Keratinocyte (primary cell): ENCODE results near the gene RRAS2. TPM values are rescaled to one million over a fixed set of nuclear protein-coding genes. Genes with fewer than 3 reads are reported as not detected.

Experiments
- DNase-seq: peaks from one replicate; pipeline ENCODE4 v3.0.0-alpha.2; 2011; ENCODE audit warnings: low read depth, missing footprints, low spot score
- FAIRE-seq: peaks from 2 replicates; lab custom pipeline; 2011; peaks lifted over from hg19 to GRCh38; lab: Jason Lieb, UNC
- H2AFZ ChIP-seq: 2 replicates; pipeline ENCODE4 v1.6.0; 2012; ENCODE audit warnings: low read length, control low read depth, inconsistent platforms; ENCODE audit not compliant: control insufficient read depth
- H3K27ac ChIP-seq: 2 replicates; pipeline ENCODE4 v1.5.1; 2011; ENCODE audit warnings: low read length; ENCODE audit not compliant: control insufficient read depth, insufficient read depth
- H3K27me3 ChIP-seq: 3 replicates; pipeline ENCODE4 v1.6.0; 2011; ENCODE audit warnings: low read length; ENCODE audit not compliant: control insufficient read depth, insufficient read depth; ENCODE audit errors: extremely low read depth
- H3K36me3 ChIP-seq, 2 experiments: 2 replicates in 1 of 2; 3 replicates in 1 of 2; pipeline ENCODE4 v1.5.1; 2011; ENCODE audit warnings: low read length in 2 of 2, mild to moderate bottlenecking in 1 of 2; ENCODE audit not compliant: control insufficient read depth in 2 of 2, insufficient read depth in 2 of 2; ENCODE audit errors: extremely low read depth in 1 of 2
- H3K4me1 ChIP-seq: 3 replicates; pipeline ENCODE4 v1.5.1; 2011; ENCODE audit warnings: low read length; ENCODE audit not compliant: control insufficient read depth, insufficient read depth; ENCODE audit errors: extremely low read depth
- H3K4me2 ChIP-seq: 3 replicates; pipeline ENCODE4 v1.6.0; 2011; ENCODE audit warnings: low read depth, low read length; ENCODE audit not compliant: control insufficient read depth, insufficient read depth; ENCODE audit errors: extremely low read depth
- H3K4me3 ChIP-seq, 3 experiments: fragments of 200-600 bp in 1 of 3; sonication (generic) in 1 of 3; 2 replicates in 2 of 3; 3 replicates in 1 of 3; pipeline ENCODE4 v1.5.1; 2011 to 2016; ENCODE audit warnings: low read length in 3 of 3, mild to moderate bottlenecking in 3 of 3, control low read depth in 2 of 3, inconsistent platforms in 1 of 3, low read depth in 1 of 3, mixed read lengths in 1 of 3, mixed run types in 1 of 3, moderate library complexity in 1 of 3; ENCODE audit not compliant: control insufficient read depth in 2 of 3, insufficient read depth in 2 of 3; ENCODE audit errors: extremely low read depth in 1 of 3
- H3K79me2 ChIP-seq: 2 replicates; pipeline ENCODE4 v1.6.0; 2012; ENCODE audit warnings: low read length; ENCODE audit not compliant: control insufficient read depth, insufficient read depth
- H3K9ac ChIP-seq: 3 replicates; pipeline ENCODE4 v1.6.0; 2011; ENCODE audit warnings: low read length; ENCODE audit not compliant: control insufficient read depth, insufficient read depth; ENCODE audit errors: extremely low read depth
- H3K9me1 ChIP-seq: 3 replicates; pipeline ENCODE4 v1.6.0; 2011; ENCODE audit warnings: low read length; ENCODE audit not compliant: control insufficient read depth, insufficient read depth; ENCODE audit errors: extremely low read depth
- H3K9me3 ChIP-seq: 2 replicates; pipeline ENCODE4 v1.5.1; 2012; ENCODE audit warnings: low read depth, low read length; ENCODE audit not compliant: control insufficient read depth
- H4K20me1 ChIP-seq: 3 replicates; pipeline ENCODE4 v1.6.0; 2011; ENCODE audit warnings: low read length; ENCODE audit not compliant: control insufficient read depth, insufficient read depth; ENCODE audit errors: extremely low read depth
- CTCF ChIP-seq, 3 experiments: IDR thresholded peaks in 1 of 3; conservative IDR thresholded peaks in 1 of 3; optimal IDR thresholded peaks in 1 of 3; 2 replicates in 2 of 3; 3 replicates in 1 of 3; pipeline versions ENCODE3 to v1.5.1; 2011; ENCODE audit warnings: low read length in 3 of 3, mild to moderate bottlenecking in 3 of 3, moderate library complexity in 2 of 3, control low read depth in 1 of 3, inconsistent platforms in 1 of 3; ENCODE audit not compliant: insufficient read depth in 2 of 3; ENCODE audit errors: extremely low read depth in 1 of 3
- EZH2 ChIP-seq: IDR thresholded peaks from one replicate; pipeline ENCODE4 v1.6.1; 2012; ENCODE audit warnings: inconsistent platforms, mild to moderate bottlenecking, low read length, moderate library complexity
- dilution Hi-C: fragments of 300-500 bp; cut with MboI; formaldehyde crosslinking; loops from one replicate; pipeline ENCODE4 v1.7.0; 2020; ENCODE audit warnings: low sequenced_read_pairs; ENCODE audit not compliant: extremely low pct_ligation_motif_present
- polyA plus RNA-seq, 5 experiments: library from polyadenylated mRNA; depleted of rRNA in 3 of 5; stranded (reverse) in 3 of 5; stranded (forward) in 1 of 5; unstranded in 1 of 5; fragments of >200 nt; gene quantifications; 1 replicate in 1 of 5; 2 replicates in 3 of 5; 3 replicates in 1 of 5; pipeline versions ENCODE4 v1.2.1 to v1.2.3, GENCODE V29; 2011 to 2012; ENCODE audit warnings: missing spikeins in 2 of 5, low read depth in 1 of 5, low replicate concordance in 1 of 5

The RRAS2 gene
- polyA plus RNA-seq, 1 donor (not counting 4 experiments of a cell fraction or from before 2014, with no cell fraction given) = 99.3 TPM

DNA sequence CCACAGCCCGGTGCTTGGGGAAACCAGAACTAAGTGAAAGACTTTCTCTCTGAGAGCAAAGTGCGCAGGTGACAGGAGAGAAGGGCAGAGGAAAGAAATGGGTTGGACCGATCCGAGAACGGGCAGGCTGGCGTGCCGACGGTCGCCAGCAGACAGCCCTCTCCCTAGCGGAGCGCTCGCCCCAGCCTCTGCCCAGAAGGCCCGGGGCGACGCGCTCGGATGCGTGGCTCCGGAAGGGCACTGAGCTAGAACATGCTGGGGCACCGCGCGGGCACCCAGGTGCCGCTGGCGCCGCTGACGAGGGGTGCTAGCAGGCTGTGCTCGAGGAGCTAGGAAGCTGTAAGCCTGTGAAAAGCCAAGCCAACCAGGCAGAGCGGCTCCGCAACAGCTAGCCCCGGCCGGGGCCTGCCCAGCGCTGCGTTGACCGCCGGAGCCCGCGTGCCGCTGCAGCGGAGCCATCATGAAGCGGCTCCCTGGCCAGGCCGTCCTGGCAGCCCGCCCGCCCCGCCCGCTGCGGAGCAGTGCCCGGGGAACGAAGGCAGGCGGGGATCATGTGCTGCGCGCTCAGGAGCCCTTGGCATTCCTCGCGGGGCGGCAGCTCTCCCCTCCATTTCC lies 22.1 kb upstream of the RRAS2 start:
- Histone ChIP-seq H3K4me3 (peak overlapping the region; percentile 31 to 69 (median 65)), H3K9me3 (no peaks in the 10 kb centered on the region), H3K27ac (peak overlapping the region; percentile 36), H3K9ac (peak overlapping the region; percentile 64), H3K27me3 (no peaks in the 10 kb centered on the region), H3K9me1 (no peaks in the 10 kb centered on the region), H3K79me2 (no peaks in the 10 kb centered on the region), H3K4me1 (peaks cover 33% of the 10 kb centered on the region), H3K4me2 (peak overlapping the region; percentile 89), H2AFZ (peak overlapping the region; percentile 94), H3K36me3 (no peaks in the 10 kb centered on the region), H4K20me1 (no peaks in the 10 kb centered on the region)
- FAIRE-seq = no peak
- dilution Hi-C loops = no loop called here
- TF ChIP-seq EZH2 (no peak), CTCF (optimal IDR thresholded peaks at IDR 0.05 in 1 of 3, IDR thresholded peaks at IDR 0.05 in 1 of 3, conservative IDR thresholded peaks at IDR 0.05 in 1 of 3; ENCODE audit: extremely low read depth in 1 of 3, insufficient read depth in 2 of 3, low read length in 3 of 3) (no peak)
- DNase-seq = no peak

DNA sequence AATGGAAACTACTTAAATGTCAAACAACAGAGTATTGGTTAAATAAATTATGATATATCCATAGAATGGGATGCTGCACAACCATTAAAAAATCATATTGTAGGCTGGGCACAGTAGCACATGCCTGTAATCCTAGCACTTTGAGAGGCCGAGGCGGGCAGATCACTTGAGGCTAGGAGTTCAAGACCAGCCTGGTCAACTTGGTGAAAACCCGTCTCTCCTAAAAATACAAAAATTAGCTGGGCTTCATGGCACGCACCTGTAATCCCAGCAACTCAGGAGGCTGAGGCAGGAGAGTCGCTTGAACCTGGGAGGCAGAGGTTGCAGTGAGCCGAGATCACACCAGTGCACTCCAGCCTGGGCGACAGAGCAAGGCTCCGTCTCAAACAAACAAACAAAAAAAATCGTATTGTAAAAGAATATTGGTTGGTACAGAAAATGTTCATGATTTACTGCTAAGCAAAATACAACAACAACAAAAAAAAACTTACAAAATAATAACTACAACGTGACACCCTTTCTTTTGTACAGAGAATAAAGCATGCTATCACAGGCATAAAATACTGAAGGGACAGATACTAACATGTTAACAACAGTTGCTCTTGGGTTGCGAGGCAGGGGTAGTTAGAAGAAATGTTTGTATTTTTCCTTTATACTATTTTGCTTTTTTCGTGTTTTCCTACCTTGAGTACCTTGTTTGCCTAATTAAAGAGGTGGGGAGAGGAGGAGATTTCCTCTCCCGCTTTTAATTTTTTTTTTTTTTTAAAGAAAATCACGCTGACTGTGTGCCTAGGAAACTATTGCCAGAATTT lies 21.3 kb upstream of the RRAS2 start:
- Histone ChIP-seq H3K27ac (peak overlapping the region; percentile 36), H3K9me3 (no peaks in the 10 kb centered on the region), H2AFZ (peak overlapping the region; percentile 94), H3K36me3 (no peaks in the 10 kb centered on the region), H4K20me1 (no peaks in the 10 kb centered on the region), H3K4me2 (peak overlapping the region; percentile 89), H3K9me1 (no peaks in the 10 kb centered on the region), H3K27me3 (no peaks in the 10 kb centered on the region), H3K4me3 (peak overlapping the region in 2 of 3 experiments; percentile 65 to 69), H3K9ac (peak overlapping the region; percentile 64), H3K4me1 (peaks cover 33% of the 10 kb centered on the region), H3K79me2 (no peaks in the 10 kb centered on the region)
- DNase-seq (no peak), FAIRE-seq (no peak)
- dilution Hi-C loops = no loop called here
- TF ChIP-seq EZH2 (no peak), CTCF (optimal IDR thresholded peaks at IDR 0.05 in 1 of 3, IDR thresholded peaks at IDR 0.05 in 1 of 3, conservative IDR thresholded peaks at IDR 0.05 in 1 of 3; ENCODE audit: extremely low read depth in 1 of 3, insufficient read depth in 2 of 3, low read length in 3 of 3) (no peak)
